PFSK-1 (cell line): Measurements from ENCODE around the gene ATRNL1.

ENCODE experiments used
- POLR2AphosphoS5 ChIP-seq: IDR thresholded peaks from 2 replicates; pipeline ENCODE4 v1.6.1; 2012; ENCODE audit warnings: low read depth, mild to moderate bottlenecking, control low read depth, low read length, moderate library complexity
- TAF1 ChIP-seq: IDR thresholded peaks from 2 replicates; pipeline ENCODE4 v1.6.1; 2012; ENCODE audit warnings: low read length, control low read depth, borderline replicate concordance; ENCODE audit not compliant: insufficient read depth

DNA sequence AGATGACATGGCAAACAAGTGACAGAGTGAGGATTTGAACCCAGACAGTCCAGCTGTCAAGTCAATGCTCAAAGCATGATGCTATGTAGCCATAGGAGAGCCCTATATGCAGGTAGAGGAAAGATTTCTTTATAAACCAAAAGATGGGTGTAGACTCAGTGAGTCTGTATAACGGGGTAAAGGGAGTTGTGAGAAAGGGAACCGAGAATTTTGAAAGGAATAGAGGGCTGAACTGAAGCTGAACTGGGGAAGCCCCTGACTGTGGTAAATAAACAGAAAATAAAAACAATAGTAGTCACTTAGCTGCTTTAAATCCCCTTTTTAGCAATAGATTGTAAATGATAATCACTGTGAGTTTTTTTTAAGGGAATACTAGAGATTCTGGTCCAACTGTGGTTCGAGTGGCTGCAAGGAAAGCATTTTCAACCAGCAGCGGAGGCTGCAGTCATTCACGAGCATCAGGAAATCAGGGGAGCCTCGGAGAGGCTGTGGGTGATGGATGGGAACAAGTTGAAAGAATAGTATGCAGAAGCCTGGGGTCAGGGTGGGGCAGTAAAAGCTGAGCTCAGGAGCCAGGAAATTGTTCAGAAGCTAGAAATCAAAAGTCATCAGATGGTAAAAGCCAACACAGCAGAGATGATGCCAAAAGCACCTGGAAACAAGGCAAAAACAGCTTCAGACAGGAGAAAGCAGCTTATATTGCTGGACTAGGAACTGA is 786.4 kb downstream of the ATRNL1 start:
- TF ChIP-seq POLR2AphosphoS5 (no peak), TAF1 (no peak)
